Peyer's patch (tissue), 4 donors: ENCODE data around the gene PMVK. TPM values are rescaled to one million over a fixed set of nuclear protein-coding genes. Genes with fewer than 3 reads are reported as not detected.
A peak's percentile ranks its signal among the peaks of the same experiment; 100 is the strongest.

ENCODE experiments used
- DNase-seq, 3 donors: peaks; one replicate each; pipeline ENCODE4 v3.0.0-alpha.2; 2017 to 2019
- H3K27ac ChIP-seq, 4 donors: fragments of 200-600 bp; sonication (generic); one replicate each; pipeline ENCODE4 v1.5.1; 2016 to 2019
- H3K27me3 ChIP-seq, 2 donors: fragments of 200-600 bp; sonication (generic); one replicate each; pipeline ENCODE4 v1.5.1; 2019
- H3K36me3 ChIP-seq, 3 donors: fragments of 200-600 bp; sonication (generic); one replicate each; pipeline ENCODE4 v1.5.1; 2016 to 2019
- H3K4me1 ChIP-seq, 4 donors: fragments of 200-600 bp; sonication (generic); one replicate each; pipeline ENCODE4 v1.5.1; 2016 to 2019
- H3K4me3 ChIP-seq, 4 donors: fragments of 200-600 bp; sonication (generic); 1 replicate in 3 of 4; 2 replicates in 1 of 4; pipeline ENCODE4 v1.5.1; 2016 to 2019; ENCODE audit warnings: mild to moderate bottlenecking in 1 of 4
- H3K9me3 ChIP-seq, 4 donors: fragments of 200-600 bp; sonication (generic); one replicate each; pipeline ENCODE4 v1.5.1; 2016 to 2019; ENCODE audit warnings: mild to moderate bottlenecking in 1 of 4
- CTCF ChIP-seq, 6 experiments: fragments of 450-650 bp in 4 of 6; fragments of 200-600 bp in 2 of 6; sonication (generic) in 1 of 6; IDR thresholded peaks; one replicate each; pipeline ENCODE4 v1.5.1; 2017 to 2019; ENCODE audit warnings: antibody characterized with exemption in 6 of 6, mild to moderate bottlenecking in 3 of 6, moderate library complexity in 1 of 6
- POLR2A ChIP-seq, 2 donors: fragments of 450-650 bp; IDR thresholded peaks; one replicate each; pipeline ENCODE4 v1.5.1; 2017; ENCODE audit warnings: antibody characterized with exemption in 2 of 2, mild to moderate bottlenecking in 2 of 2, moderate library complexity in 2 of 2
- total RNA-seq, 4 donors: library from RNA; depleted of rRNA; stranded (reverse); fragments of >200 nt; gene quantifications; one replicate each; pipeline ENCODE4 v1.1.0, GENCODE V29; 2016

PMVK gene
- total RNA-seq, 4 donors from 2014 or later, result 5.0 to 20.1 (median 19.2) TPM

GRCh38 chr1:154959426-154959780 is 22.9 kb upstream of the PMVK start:
- Histone ChIP-seq H3K4me1 (peaks cover 0 to 43% (median 18%) of the 10 kb centered on the region in 4 donors), H3K27ac (no peak overlapping the region), H3K36me3 (peaks cover 0 to 29% (median 0%) of the 10 kb centered on the region in 3 donors), H3K9me3 (no peaks in the 10 kb centered on the region), H3K27me3 (no peaks in the 10 kb centered on the region), H3K4me3 (no peak overlapping the region)
- DNase-seq, result peak in 1 of 3 donors; percentile 21
- TF ChIP-seq POLR2A (IDR thresholded peaks at IDR 0.05), result no peak

- TF ChIP-seq CTCF (IDR thresholded peaks at IDR 0.05) (no peak), POLR2A (IDR thresholded peaks at IDR 0.05) (no peak)
- Histone ChIP-seq H3K4me3 (no peak overlapping the region), H3K4me1 (peaks cover 0 to 48% (median 23%) of the 10 kb centered on the region in 4 donors), H3K27ac (no peak overlapping the region), H3K36me3 (peaks cover 0 to 24% (median 0%) of the 10 kb centered on the region in 3 donors), H3K27me3 (no peaks in the 10 kb centered on the region), H3K9me3 (no peaks in the 10 kb centered on the region)
- no peak for DNase-seq
Observed at GRCh38 chr1:154958681-154959425, 22.3 kb upstream of the PMVK start.

- H3K27me3 ChIP-seq, result no peaks in the 10 kb centered on the region
- TF ChIP-seq POLR2A (IDR thresholded peaks at IDR 0.05) (no peak), CTCF (IDR thresholded peaks at IDR 0.05) (no peak)
- H3K9me3 ChIP-seq, result no peaks in the 10 kb centered on the region
- H3K27ac ChIP-seq, result no peak overlapping the region
- H3K4me1 ChIP-seq, result peaks cover 0 to 51% (median 30%) of the 10 kb centered on the region in 4 donors
- H3K36me3 ChIP-seq, result peaks cover 0 to 16% (median 0%) of the 10 kb centered on the region in 3 donors
- no peak for DNase-seq
- H3K4me3 ChIP-seq, result no peak overlapping the region
Observed at GRCh38 chr1:154958036-154958435, 21.5 kb upstream of the PMVK start.

- H3K27me3 ChIP-seq, result no peaks in the 10 kb centered on the region
- peaks cover 0 to 12% (median 0%) of the 10 kb centered on the region in 3 donors for H3K36me3 ChIP-seq
- peak in 1 of 3 donors; percentile 36 for DNase-seq
- peaks cover 0 to 52% (median 29%) of the 10 kb centered on the region in 4 donors for H3K4me1 ChIP-seq
- TF ChIP-seq POLR2A (IDR thresholded peaks at IDR 0.05) (no peak), CTCF (IDR thresholded peaks at IDR 0.05) (no peak)
- no peak overlapping the region for H3K4me3 ChIP-seq
- H3K27ac ChIP-seq, result peak overlapping the region in 3 of 4 donors; percentile 77 to 86 (median 86)
- no peaks in the 10 kb centered on the region for H3K9me3 ChIP-seq
Observed at GRCh38 chr1:154957091-154957657, 20.7 kb upstream of the PMVK start.

- Histone ChIP-seq H3K4me3 (peak overlapping the region; percentile 45 to 70 (median 58)), H3K36me3 (peaks cover 0 to 17% (median 0%) of the 10 kb centered on the region in 3 donors), H3K4me1 (peaks cover 0 to 58% (median 29%) of the 10 kb centered on the region in 4 donors), H3K9me3 (no peaks in the 10 kb centered on the region), H3K27ac (peak overlapping the region; percentile 77 to 86 (median 82)), H3K27me3 (no peaks in the 10 kb centered on the region)
- TF ChIP-seq CTCF (IDR thresholded peaks at IDR 0.05), result no peak
- no peak for TF ChIP-seq POLR2A (IDR thresholded peaks at IDR 0.05)
- peak in 1 of 3 donors; percentile 50 for DNase-seq
Observed at GRCh38 chr1:154956544-154956941, 20.0 kb upstream of the PMVK start.
